GM03348 (cell line): Measurements from ENCODE around the gene ADAMTS17.
A peak's percentile ranks its signal among the peaks of the same experiment; 100 is the strongest.
"Not testable (repeated sequence)": the region's sequence is repeated elsewhere in the genome, so short reads cannot be mapped to it uniquely, and the experiment has no call there.

Experiments used
- DNase-seq: peaks from one replicate; pipeline ENCODE4 v3.0.0; 2012; ENCODE audit warnings: low spot score

The ADAMTS17 gene

DNA sequence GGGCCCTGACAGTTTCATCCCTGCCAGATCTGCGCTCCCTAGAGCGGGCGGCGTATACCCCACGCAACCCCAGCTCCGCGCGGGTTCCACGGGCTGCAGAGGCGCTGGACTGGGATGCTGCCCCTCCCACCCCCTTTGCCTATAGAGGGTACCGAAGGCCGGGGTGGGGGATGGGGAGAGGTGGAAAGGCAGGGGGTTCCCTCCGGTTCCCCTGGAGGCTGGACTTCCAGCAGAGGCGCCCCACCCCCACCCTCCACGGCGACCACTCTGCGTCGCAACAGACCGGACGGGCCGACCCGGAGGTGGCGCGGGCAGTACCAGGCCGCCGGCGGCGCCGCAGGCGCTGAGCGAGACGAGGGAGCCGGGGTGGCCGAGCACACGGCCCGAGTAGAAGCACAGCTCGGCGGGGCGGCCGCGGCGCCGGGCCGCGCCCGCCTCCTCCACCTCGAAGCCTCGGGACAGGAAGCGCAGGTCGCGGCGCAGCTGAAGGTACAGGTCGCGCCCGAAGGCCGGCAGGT, 995 bp downstream of the ADAMTS17 start:
- DNase-seq = no peak

DNA sequence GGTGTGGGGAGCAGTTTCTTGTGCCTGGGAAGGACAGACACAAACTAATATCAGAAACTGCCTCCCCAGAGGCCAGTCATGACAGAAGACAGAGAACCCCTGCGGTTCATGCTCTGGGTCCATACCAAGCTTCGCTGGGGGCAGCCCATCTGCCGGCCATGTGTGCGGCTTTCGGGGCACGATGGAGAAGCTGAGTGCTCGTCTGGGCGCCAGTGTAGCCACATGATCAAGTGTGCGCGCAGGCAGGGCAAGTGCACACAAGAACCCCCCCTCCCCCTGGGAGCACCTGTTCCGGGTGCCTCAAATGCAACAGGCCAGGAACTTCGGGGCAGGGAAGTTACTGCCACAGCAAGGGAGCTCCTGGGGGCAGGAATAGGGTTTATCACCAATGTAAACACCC, 1.8 kb downstream of the ADAMTS17 start:
- DNase-seq = no peak

- not testable (repeated sequence) for DNase-seq
Measured at GRCh38 chr15:100339451-100339850, 2.3 kb downstream of the ADAMTS17 start.

- DNase-seq = peak; percentile 27
Measured at GRCh38 chr15:100338971-100339444, 2.8 kb downstream of the ADAMTS17 start.

DNA sequence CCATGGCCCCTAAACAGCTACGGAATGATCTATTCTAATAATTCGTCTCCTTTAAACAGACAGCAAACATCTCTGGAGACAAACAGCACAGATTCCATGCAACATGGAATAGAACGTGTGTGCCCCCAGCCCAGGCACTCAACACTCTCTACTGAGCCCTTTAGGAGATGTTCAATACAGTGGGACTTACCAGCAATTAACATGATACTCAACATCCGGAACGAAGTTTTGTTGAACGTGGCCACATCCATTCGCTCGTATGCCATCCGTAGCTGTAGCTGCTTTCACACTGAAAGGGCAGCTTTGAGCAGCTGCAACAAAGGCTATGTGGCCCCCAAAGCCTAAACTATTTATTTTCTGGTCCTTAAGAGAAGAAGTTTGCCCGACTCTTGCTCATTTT, 3.5 kb downstream of the ADAMTS17 start:
- DNase-seq = no peak

- DNase-seq = no peak
Measured at GRCh38 chr15:100337096-100338044, 4.4 kb downstream of the ADAMTS17 start.

DNA sequence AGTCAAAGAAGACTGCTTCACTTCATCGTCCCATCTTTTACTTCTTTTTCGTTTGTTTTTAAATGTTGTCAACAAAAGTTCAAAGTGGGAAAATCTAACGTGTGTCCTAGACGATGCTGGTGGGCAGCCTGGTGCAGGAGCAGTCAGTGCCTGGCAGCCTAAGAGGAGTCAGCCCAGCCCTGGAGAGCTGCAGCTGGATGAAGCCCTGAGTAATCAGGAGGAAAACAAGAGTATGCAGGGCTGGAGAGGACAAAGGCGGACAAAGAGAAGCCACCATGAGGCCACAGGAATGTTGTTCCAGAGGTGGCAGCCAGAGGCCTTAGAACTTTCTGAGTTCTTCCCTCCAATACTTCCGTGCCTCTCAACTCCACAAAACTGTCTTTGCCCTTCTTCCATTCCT, 5.7 kb downstream of the ADAMTS17 start:
- no peak for DNase-seq

GRCh38 chr15:100335335-100335999, 6.3 kb downstream of the ADAMTS17 start:
- DNase-seq = no peak

- DNase-seq = no peak
Measured at GRCh38 chr15:100334905-100335304, 6.9 kb downstream of the ADAMTS17 start.

DNA sequence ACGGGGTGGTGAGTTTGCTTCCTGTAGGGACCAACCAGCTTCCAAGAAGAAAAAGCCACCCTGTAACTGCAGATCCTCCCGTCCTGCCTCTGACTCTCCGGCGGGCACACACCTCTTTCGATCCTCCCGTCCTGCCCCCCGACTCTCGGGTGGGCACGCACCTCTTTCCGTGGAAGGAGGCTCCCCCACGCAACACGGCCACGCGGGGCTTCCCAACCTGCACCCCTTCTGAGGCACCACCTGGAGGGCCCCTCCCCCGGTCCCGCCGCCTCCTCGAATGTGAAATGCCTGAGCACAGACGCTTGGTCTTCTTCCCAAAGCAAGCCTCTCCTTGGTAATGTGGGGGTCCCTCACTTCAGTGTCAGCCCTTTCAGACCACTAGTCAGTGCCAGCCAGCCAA, 7.3 kb downstream of the ADAMTS17 start:
- no peak for DNase-seq

DNA sequence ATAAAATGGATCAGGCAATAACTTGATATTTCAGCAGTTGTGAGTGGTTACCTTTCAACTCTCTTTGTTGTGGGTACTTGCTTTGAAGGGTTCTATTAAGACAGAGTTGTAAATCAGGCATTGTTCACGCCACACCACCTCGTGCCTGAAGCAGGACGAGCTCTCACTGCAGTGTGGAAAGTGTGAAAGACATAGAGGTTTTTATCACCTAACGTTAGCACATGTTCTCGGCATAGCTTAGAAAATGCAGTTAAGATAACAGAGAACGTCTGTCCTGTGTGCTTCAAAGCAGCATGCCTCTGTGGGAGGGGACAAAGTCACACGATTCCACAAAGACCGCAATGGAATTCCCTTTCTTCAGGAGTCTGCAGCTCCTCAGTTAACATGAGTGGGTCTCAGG, 7.8 kb downstream of the ADAMTS17 start:
- DNase-seq = no peak

DNA sequence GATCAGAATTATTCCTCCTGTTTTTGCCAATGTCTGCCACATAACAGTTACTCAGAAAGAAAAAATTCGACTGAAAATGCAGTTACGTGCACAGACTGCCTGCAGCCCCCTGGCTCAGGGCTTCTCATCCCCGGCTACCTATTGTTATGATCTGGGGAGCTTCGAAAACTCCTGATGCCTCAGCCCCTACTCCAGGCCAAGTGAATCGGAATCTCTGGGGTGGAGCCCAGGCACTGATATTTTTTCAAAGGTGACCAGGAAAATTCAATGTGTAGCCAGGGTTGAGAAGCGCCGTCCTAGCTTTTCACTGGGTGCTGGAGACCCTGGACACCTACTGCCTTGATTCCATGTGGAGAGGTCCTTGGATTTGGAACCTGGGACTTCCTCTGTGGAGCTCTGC, 8.5 kb downstream of the ADAMTS17 start:
- DNase-seq = no peak

- DNase-seq = no peak
Measured at GRCh38 chr15:100332721-100333120, 9.1 kb downstream of the ADAMTS17 start.

- DNase-seq = no peak
Measured at GRCh38 chr15:100332231-100332630, 9.5 kb downstream of the ADAMTS17 start.

GRCh38 chr15:100330629-100331215, 11.1 kb downstream of the ADAMTS17 start:
- no peak for DNase-seq

DNA sequence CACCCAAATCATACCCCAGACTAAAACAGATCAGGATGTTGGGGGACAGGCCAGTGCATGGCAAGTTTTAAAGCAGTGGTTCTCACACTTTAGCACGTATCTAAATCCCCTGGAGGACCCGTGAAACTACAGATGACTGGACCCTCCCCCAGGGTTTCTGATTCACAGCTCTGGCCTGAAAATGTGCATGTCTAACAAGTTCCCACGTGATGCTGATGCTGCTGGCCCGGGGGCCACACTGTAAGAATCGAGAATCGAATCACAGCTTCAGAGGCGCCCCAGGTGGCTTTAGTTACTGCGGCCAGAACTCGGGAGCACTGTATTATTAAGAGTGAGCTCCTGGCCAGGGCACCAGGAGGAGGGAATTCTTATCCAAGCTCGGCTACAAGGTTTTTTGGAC, 11.6 kb downstream of the ADAMTS17 start:
- DNase-seq = no peak

GRCh38 chr15:100328796-100329195, 13.0 kb downstream of the ADAMTS17 start:
- no peak for DNase-seq

DNA sequence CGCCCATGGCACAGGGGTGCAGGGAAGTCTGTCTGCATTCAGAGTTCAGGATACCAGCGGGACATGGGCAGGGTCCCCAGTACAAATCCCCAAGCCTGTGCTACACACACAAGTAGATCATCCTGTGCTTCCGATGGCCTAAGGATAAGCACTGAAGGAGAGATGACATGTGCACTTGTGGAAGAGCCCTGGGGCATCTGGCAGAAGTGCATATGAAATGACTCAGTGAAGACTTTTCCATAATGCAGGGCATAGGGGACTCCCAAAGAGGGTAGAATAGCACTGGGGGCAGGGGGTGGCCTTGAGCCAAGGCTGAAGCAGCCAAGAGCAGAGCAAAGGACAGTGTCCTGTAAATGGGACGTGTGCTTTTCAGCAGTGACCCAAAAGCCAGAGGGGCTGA, 22.9 kb downstream of the ADAMTS17 start:
- DNase-seq = no peak

GRCh38 chr15:100314809-100315400, 26.9 kb downstream of the ADAMTS17 start:
- no peak for DNase-seq

DNA sequence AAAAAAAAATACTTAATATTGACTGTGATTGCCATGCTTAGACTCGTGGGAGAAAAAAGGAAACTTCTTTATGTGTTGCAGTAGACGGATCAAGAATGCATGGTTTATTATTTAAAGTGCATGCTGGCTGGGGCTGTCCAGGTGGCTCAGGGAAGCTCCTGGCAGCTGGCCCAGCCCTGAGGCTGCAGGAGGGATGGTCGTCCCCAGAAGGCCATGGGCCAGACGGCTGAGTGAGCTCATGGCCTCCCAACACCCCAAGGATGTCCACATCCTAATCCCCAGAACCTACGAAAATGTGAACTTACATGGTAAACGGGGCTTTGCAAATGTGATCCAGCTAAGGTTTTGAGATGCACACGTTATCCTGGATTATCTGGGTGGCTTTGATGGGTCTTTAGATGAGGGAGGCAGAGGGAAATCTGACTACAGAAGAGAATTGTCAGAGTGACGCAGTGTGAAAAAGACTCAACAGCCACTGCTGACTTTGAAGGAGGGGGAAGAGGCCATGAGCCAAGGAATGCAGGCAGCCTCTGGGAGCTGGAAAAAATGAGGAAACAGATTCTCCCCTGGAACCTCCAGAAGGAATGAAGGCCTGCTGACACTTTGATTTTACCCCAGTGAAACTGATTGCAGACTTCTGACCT, 29.8 kb downstream of the ADAMTS17 start:
- no peak for DNase-seq

- DNase-seq = no peak
Measured at GRCh38 chr15:100311154-100311625, 30.6 kb downstream of the ADAMTS17 start.
